Frontal cortex (tissue), 4 donors: ENCODE data around the gene SLX9. TPM values are rescaled to one million over a fixed set of nuclear protein-coding genes. Genes with fewer than 3 reads are reported as not detected.
"Not testable (repeated sequence)": the region's sequence is repeated elsewhere in the genome, so short reads cannot be mapped to it uniquely, and the experiment has no call there.

Experiments
- DNase-seq, 2 donors: peaks; one replicate each; pipeline ENCODE4 v3.0.0; 2012; ENCODE audit warnings: low spot score in 2 of 2
- FAIRE-seq: peaks from 2 replicates; lab custom pipeline; 2012; peaks lifted over from hg19 to GRCh38; lab: Jason Lieb, UNC
- total RNA-seq: library from RNA; depleted of rRNA; stranded (reverse); fragments of >200 nt; gene quantifications from one replicate; pipeline ENCODE4 v1.2.3, GENCODE V29; 2014
- donor health status: control.
- donor health status: control.
- donor health status: control.

The SLX9 gene
- total RNA-seq, 1 donor from 2014 or later: 7.3 TPM

- FAIRE-seq, DNase-seq: not testable (repeated sequence)
These were observed 27.1 kb upstream of the SLX9 start for GRCh38 chr21:44912506-44913412.

GRCh38 chr21:44913425-44914175 lies 26.2 kb upstream of the SLX9 start:
- DNase-seq (no peak), FAIRE-seq (no peak)

GRCh38 chr21:44914176-44914874 lies 25.5 kb upstream of the SLX9 start:
- FAIRE-seq: no peak
- no peak for DNase-seq

DNA sequence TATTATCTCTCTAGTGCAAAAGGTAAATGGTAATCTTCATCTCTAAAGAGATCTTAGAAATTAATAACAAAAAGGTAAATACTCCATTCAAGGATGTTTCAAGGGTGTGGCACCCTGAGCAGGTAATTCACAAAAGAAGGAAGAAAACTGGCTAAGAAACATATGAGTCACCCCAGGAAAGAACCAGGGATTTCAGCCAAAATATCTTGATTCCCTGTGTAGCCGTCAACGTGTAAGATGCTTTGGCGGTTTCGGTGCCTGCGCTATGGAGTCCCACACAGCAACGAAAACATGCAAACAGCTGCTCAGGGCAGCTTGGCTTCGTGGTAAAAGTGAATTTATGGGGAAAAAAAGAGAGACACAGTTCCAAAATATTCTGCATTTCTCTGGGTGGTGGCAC lies 22.9 kb upstream of the SLX9 start:
- FAIRE-seq (no peak), DNase-seq (no peak)

- no peak for FAIRE-seq
- DNase-seq: no peak
These were observed 22.3 kb upstream of the SLX9 start for GRCh38 chr21:44917446-44918106.

GRCh38 chr21:44918107-44918470 lies 21.7 kb upstream of the SLX9 start:
- DNase-seq: no peak
- FAIRE-seq: no peak

- FAIRE-seq: no peak
- DNase-seq: no peak
These were observed 21.2 kb upstream of the SLX9 start for GRCh38 chr21:44918581-44919033.

GRCh38 chr21:44919111-44919912 lies 20.5 kb upstream of the SLX9 start:
- DNase-seq: no peak
- no peak for FAIRE-seq

- no peak for FAIRE-seq
- DNase-seq: no peak
These were observed 19.7 kb upstream of the SLX9 start for GRCh38 chr21:44919913-44920693.

- no peak for DNase-seq
- no peak for FAIRE-seq
These were observed 18.9 kb upstream of the SLX9 start, which contains the start of gene ITGB2 for GRCh38 chr21:44920694-44921604. TSS of gene ITGB2 (minus strand) at chr21:44920899. CDS start at chr21:44910782, 10,117 bp downstream.

DNA sequence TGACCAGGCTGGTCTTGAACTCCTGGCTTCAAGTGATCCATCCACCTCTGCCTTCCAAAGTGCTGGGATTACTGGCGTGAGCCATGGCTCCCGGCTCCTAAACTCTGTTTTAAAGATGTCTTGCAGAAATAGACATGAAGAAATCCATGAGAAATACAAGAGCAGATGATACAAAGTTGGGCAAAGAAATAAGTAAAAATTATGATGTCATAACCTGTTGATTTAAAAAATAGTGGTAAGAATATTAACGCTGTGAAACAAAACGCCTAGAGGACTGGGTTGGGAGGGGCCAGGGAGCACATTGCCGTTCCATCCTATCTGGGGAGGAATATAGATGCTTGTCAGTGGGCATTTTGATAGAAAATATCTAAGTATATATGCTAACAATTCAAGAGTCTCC lies 17.9 kb upstream of the SLX9 start:
- DNase-seq (no peak), FAIRE-seq (no peak)

DNA sequence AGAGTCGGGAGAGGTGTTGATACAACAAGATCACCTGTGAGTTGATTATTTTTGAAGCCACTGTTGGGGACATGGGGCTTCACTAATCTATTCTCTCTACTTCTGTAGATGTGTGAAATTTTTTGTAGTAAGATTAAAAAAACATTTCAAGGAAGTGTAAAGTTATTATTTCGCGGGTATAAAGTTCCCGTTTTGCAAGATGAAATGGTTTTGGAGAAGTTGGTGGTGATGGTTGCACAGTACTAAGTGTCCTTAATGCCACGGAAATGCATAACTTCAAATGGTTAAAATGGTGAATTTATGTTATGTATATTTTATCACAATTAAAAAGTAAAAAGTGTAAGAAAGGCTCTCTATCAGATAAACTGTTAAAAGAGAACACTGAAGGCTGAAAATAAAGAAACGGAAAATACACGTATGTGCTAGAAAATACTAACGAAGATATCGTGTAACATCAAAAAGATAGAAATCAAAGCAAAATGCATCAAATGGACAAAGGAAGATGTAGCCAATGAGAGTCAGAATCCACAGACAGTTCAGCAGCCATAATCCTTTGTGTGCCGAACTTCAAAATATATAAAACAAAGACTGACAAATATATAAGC lies 16.2 kb upstream of the SLX9 start:
- FAIRE-seq: no peak
- DNase-seq: no peak

- no peak for DNase-seq
- FAIRE-seq: no peak
These were observed 15.0 kb upstream of the SLX9 start for GRCh38 chr21:44924606-44925377.

GRCh38 chr21:44925378-44925755 lies 14.5 kb upstream of the SLX9 start:
- no peak for FAIRE-seq

DNA sequence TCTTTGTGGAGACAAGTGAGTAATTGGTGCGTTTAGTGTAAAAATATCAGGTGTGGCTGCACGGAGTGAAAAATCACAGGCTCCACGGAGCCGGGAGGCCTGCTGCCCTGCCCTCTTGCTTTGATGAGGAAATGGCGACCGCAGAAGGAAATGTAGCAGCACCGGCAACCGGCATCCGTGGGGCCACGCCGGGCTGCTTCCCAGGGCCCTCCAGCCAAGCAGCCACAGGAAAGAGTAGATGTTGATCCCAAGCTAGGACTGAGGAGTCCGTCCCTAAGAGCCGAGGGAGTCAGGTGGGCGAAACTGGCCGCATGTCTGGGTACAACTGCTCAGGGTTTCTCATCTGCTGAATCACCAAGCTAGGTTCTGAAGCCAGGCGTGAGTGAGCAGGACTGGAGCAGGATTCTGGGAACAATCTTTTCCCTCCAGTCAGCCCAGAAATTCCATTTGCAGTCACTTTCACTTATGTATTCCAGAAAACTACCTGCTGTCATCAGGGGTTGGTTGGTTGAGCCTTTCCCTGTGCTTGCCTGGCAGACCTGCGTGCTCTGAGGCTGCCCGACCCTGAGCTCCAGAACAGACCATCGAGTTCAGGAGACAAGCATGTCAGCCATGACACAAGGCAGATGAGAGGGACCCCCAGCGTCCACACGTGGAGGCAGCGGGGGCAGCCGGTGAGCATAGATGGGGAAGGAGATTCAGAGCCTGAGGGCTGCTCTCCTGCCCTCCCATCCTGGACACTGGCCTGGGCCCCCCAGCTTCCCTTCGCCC lies 13.3 kb upstream of the SLX9 start:
- FAIRE-seq (no peak), DNase-seq (no peak)

More at GRCh38 chr21:44925378-44925755, 14.5 kb upstream of the SLX9 start:
- no peak for DNase-seq

DNA sequence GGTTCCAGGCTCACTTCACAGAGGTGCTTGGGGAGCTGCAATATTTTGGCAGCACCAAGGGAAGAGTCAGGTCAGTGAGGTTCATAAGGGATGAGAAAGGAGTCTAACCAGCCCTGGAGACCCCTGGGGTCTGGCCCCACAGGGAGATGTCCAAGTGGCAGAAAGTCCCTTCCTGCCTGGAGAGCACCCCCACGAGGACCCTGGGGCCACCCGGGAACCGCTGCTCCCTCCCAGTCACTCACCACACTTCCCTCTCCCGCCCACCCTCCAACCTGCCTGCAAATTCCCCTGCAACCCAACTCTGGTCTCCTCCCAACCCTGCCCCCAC lies 12.6 kb upstream of the SLX9 start:
- FAIRE-seq (no peak), DNase-seq (no peak)
